H9 (cell line): Measurements from ENCODE around the gene PRKAG2. TPM values are rescaled to one million over a fixed set of nuclear protein-coding genes. Genes with fewer than 3 reads are reported as not detected.

Experiments
- DNase-seq: peaks from one replicate; pipeline ENCODE4 v3.0.0-alpha.2; 2017
- H2AFZ ChIP-seq: one replicate; pipeline ENCODE4 v1.6.1; 2013; ENCODE audit warnings: mild to moderate bottlenecking, low read length, control low read depth, moderate library complexity
- H2AK5ac ChIP-seq: 2 replicates; pipeline ENCODE4 v1.6.1; 2013; ENCODE audit warnings: low read length, control low read depth, mixed read lengths; ENCODE audit not compliant: insufficient read length
- H2BK120ac ChIP-seq: one replicate; pipeline ENCODE4 v1.6.1; 2013; ENCODE audit warnings: low read depth, mild to moderate bottlenecking, low read length, control low read depth, inconsistent platforms; ENCODE audit not compliant: poor library complexity, severe bottlenecking
- H2BK12ac ChIP-seq: 2 replicates; pipeline ENCODE4 v1.6.1; 2013; ENCODE audit warnings: low read length, control low read depth, mixed read lengths, low read depth; ENCODE audit not compliant: insufficient read length
- H2BK15ac ChIP-seq: 2 replicates; pipeline ENCODE4 v1.6.1; 2013; ENCODE audit warnings: low read depth, low read length, control low read depth
- H2BK20ac ChIP-seq: one replicate; pipeline ENCODE4 v1.6.1; 2013; ENCODE audit warnings: low read depth, mild to moderate bottlenecking, low read length, control low read depth, inconsistent platforms; ENCODE audit not compliant: poor library complexity, severe bottlenecking
- H2BK5ac ChIP-seq: 2 replicates; pipeline ENCODE4 v1.6.1; 2013; ENCODE audit warnings: low read length, control low read depth, mixed read lengths; ENCODE audit not compliant: insufficient read length
- H3K14ac ChIP-seq: 2 replicates; pipeline ENCODE4 v1.6.1; 2013; ENCODE audit warnings: low read length, control low read depth; ENCODE audit not compliant: insufficient read depth
- H3K18ac ChIP-seq: 2 replicates; pipeline ENCODE4 v1.6.1; 2013; ENCODE audit warnings: low read depth, mild to moderate bottlenecking, mixed read lengths, low read length, control low read depth; ENCODE audit not compliant: insufficient read length
- H3K23ac ChIP-seq: 2 replicates; pipeline ENCODE4 v1.6.1; 2013; ENCODE audit warnings: low read length, control low read depth, mixed read lengths, low read depth; ENCODE audit not compliant: insufficient read length
- H3K23me2 ChIP-seq: 2 replicates; pipeline ENCODE4 v1.6.1; 2013; ENCODE audit warnings: low read depth, mild to moderate bottlenecking, mixed read lengths, low read length, control low read depth; ENCODE audit not compliant: insufficient read length, poor library complexity, severe bottlenecking
- H3K27ac ChIP-seq: 2 replicates; pipeline ENCODE4 v1.5.1; 2013; ENCODE audit warnings: low read length, control low read depth, mixed read lengths, low read depth; ENCODE audit not compliant: insufficient read length
- H3K27me3 ChIP-seq: 2 replicates; pipeline ENCODE4 v1.6.1; 2013; ENCODE audit warnings: low read length, control low read depth, inconsistent platforms; ENCODE audit not compliant: insufficient read depth
- H3K4ac ChIP-seq: 2 replicates; pipeline ENCODE4 v1.6.1; 2013; ENCODE audit warnings: low read depth, mild to moderate bottlenecking, control low read depth, inconsistent platforms, low read length, moderate library complexity
- H3K4me1 ChIP-seq: 2 replicates; pipeline ENCODE4 v1.6.1; 2013; ENCODE audit warnings: low read length, control low read depth, inconsistent platforms; ENCODE audit not compliant: insufficient read depth
- H3K4me2 ChIP-seq: 2 replicates; pipeline ENCODE4 v1.6.1; 2013; ENCODE audit warnings: low read length, control low read depth, mixed read lengths; ENCODE audit not compliant: insufficient read length, insufficient read depth
- H3K56ac ChIP-seq: 2 replicates; pipeline ENCODE4 v1.6.1; 2013; ENCODE audit warnings: low read depth, mild to moderate bottlenecking, mixed read lengths, low read length, control low read depth; ENCODE audit not compliant: insufficient read length
- H3K79me1 ChIP-seq: 2 replicates; pipeline ENCODE4 v1.6.1; 2013; ENCODE audit warnings: low read depth, mild to moderate bottlenecking, moderate library complexity, low read length, control low read depth, inconsistent platforms; ENCODE audit not compliant: insufficient read depth, poor library complexity, severe bottlenecking
- H3K79me2 ChIP-seq: 2 replicates; pipeline ENCODE4 v1.6.1; 2013; ENCODE audit warnings: low read length, control low read depth, inconsistent platforms; ENCODE audit not compliant: insufficient read depth
- H3K9ac ChIP-seq: 2 replicates; pipeline ENCODE4 v1.6.1; 2013; ENCODE audit warnings: low read length, control low read depth, mixed read lengths; ENCODE audit not compliant: insufficient read length; ENCODE audit errors: extremely low read depth
- H3K9me3 ChIP-seq: one replicate; pipeline ENCODE4 v1.6.1; 2013; ENCODE audit warnings: low read depth, low read length, inconsistent platforms; ENCODE audit not compliant: control insufficient read depth
- H3T11ph ChIP-seq: one replicate; pipeline ENCODE4 v1.6.1; 2013; ENCODE audit warnings: mild to moderate bottlenecking, low read length, control low read depth, inconsistent platforms
- H4K20me1 ChIP-seq: one replicate; pipeline ENCODE4 v1.6.1; 2013; ENCODE audit not compliant: control insufficient read depth, insufficient read length, insufficient read depth
- H4K5ac ChIP-seq: 2 replicates; pipeline ENCODE4 v1.6.1; 2013; ENCODE audit warnings: low read depth, mild to moderate bottlenecking, mixed read lengths, low read length, control low read depth; ENCODE audit not compliant: insufficient read length
- H4K8ac ChIP-seq: replicated peaks from 2 replicates; pipeline ENCODE4 v1.6.1; 2013; ENCODE audit warnings: low read length, control low read depth, mixed read lengths, low read depth; ENCODE audit not compliant: insufficient read length
- H4K91ac ChIP-seq: 2 replicates; pipeline ENCODE4 v1.6.1; 2013; ENCODE audit warnings: low read depth, mild to moderate bottlenecking, moderate library complexity, mixed read lengths, low read length, control low read depth; ENCODE audit not compliant: insufficient read length
- H3K27ac Mint-ChIP-seq, 3 experiments: 2 replicates in 2 of 3; 3 replicates in 1 of 3; pipeline ENCODE4 v1.8.0; 2020 to 2021; ENCODE audit warnings: mixed read lengths in 3 of 3, mild to moderate bottlenecking in 1 of 3, moderate library complexity in 1 of 3
- H3K27me3 Mint-ChIP-seq: 2 replicates; pipeline ENCODE4 v1.8.0; 2021; ENCODE audit warnings: low read depth, mild to moderate bottlenecking, moderate library complexity, mixed read lengths
- H3K36me3 Mint-ChIP-seq, 3 experiments: 2 replicates in 2 of 3; 3 replicates in 1 of 3; pipeline ENCODE4 v1.8.0; 2020 to 2021; ENCODE audit warnings: low read depth in 3 of 3, mixed read lengths in 3 of 3; ENCODE audit not compliant: insufficient read depth in 1 of 3
- H3K4me1 Mint-ChIP-seq, 2 experiments: 2 replicates each; pipeline ENCODE4 v1.8.0; 2020; ENCODE audit warnings: mixed read lengths in 2 of 2
- H3K4me3 Mint-ChIP-seq, 2 experiments: 2 replicates in 1 of 2; 3 replicates in 1 of 2; pipeline ENCODE4 v1.8.0; 2020 to 2021; ENCODE audit warnings: mild to moderate bottlenecking in 2 of 2, mixed read lengths in 2 of 2, moderate library complexity in 1 of 2
- H3K9me3 Mint-ChIP-seq, 2 experiments: 2 replicates in 1 of 2; 3 replicates in 1 of 2; pipeline ENCODE4 v1.8.0; 2020; ENCODE audit warnings: mild to moderate bottlenecking in 2 of 2, mixed read lengths in 2 of 2, moderate library complexity in 1 of 2
- CTCF ChIP-seq: fragments of 200-600 bp; sonication (generic); conservative IDR thresholded peaks from 3 replicates; pipeline ENCODE4 v1.8.0; 2021; ENCODE audit warnings: antibody characterized with exemption, mild to moderate bottlenecking
- WGBS: extraction: QIAGEN DNeasy Blood & Tissue Kit; methylation state at CpG from one replicate; pipeline ENCODE4 v1.1.7; 2013; ENCODE audit warnings: missing lambda C conversion rate, low lambda C conversion rate, mixed read lengths; ENCODE audit not compliant: insufficient read length; ENCODE audit errors: extremely low coverage; 5-methylcytosine and 5-hydroxymethylcytosine counted together
- total RNA-seq: library from RNA; stranded (reverse); gene quantifications from 2 replicates; pipeline ENCODE4 v1.2.1, GENCODE V29; 2021

PRKAG2 gene
- total RNA-seq, 1 experiment from 2014 or later: 11.8 TPM

GRCh38 chr7:151660141-151660540, 216.8 kb downstream of the PRKAG2 start:
- H3K18ac ChIP-seq: no peak overlapping the region
- H3K36me3 Mint-ChIP-seq: no peaks in the 10 kb centered on the region
- TF ChIP-seq CTCF: no peak
- no peak overlapping the region for H3K4ac ChIP-seq
- H4K20me1 ChIP-seq: no peaks in the 10 kb centered on the region
- H4K91ac ChIP-seq: no peak overlapping the region
- no peak overlapping the region for H3K14ac ChIP-seq
- H3K79me1 ChIP-seq: no peaks in the 10 kb centered on the region
- H3K23ac ChIP-seq: no peak overlapping the region
- no peak overlapping the region for H2AFZ ChIP-seq
- no peaks in the 10 kb centered on the region for H3K9me3 Mint-ChIP-seq
- H3K9ac ChIP-seq: no peak overlapping the region
- H3K4me1 ChIP-seq: no peaks in the 10 kb centered on the region
- no peak for DNase-seq
- no peaks in the 10 kb centered on the region for H3K23me2 ChIP-seq
- H3K4me2 ChIP-seq: no peak overlapping the region
- H3T11ph ChIP-seq: no peak overlapping the region
- H2BK15ac ChIP-seq: no peak overlapping the region
- H3K27me3 Mint-ChIP-seq: 0 out of 2 replicates have a peak, but pooled peaks cover 6% of the 10 kb centered on the region
- H2AK5ac ChIP-seq: no peak overlapping the region
- no peak overlapping the region for H2BK20ac ChIP-seq
- H4K8ac ChIP-seq: no peak overlapping the region
- no peak overlapping the region for H2BK12ac ChIP-seq
- no peak overlapping the region for H3K4me3 Mint-ChIP-seq
- no peaks in the 10 kb centered on the region for H3K27me3 ChIP-seq
- no CpG with 5 or more reads among the region's 5 CpGs for WGBS
- H3K27ac Mint-ChIP-seq: no peak overlapping the region
- no peak overlapping the region for H2BK120ac ChIP-seq
- no peak overlapping the region for H3K56ac ChIP-seq
- H3K79me2 ChIP-seq: no peaks in the 10 kb centered on the region
- no peaks in the 10 kb centered on the region for H3K9me3 ChIP-seq
- H3K4me1 Mint-ChIP-seq: no peaks in the 10 kb centered on the region
- no peak overlapping the region for H2BK5ac ChIP-seq
- H3K27ac ChIP-seq: no peak overlapping the region
- no peak overlapping the region for H4K5ac ChIP-seq
